ENCODE measurements around the gene ST14. TPM values are rescaled to one million over a fixed set of nuclear protein-coding genes. Genes with fewer than 3 reads are reported as not detected.

The ST14 gene
- total and polyA plus RNA-seq, 2 donors (not counting 1 experiment from before 2014, with no cell fraction given), result 36.2 to 52.2 TPM

DNA sequence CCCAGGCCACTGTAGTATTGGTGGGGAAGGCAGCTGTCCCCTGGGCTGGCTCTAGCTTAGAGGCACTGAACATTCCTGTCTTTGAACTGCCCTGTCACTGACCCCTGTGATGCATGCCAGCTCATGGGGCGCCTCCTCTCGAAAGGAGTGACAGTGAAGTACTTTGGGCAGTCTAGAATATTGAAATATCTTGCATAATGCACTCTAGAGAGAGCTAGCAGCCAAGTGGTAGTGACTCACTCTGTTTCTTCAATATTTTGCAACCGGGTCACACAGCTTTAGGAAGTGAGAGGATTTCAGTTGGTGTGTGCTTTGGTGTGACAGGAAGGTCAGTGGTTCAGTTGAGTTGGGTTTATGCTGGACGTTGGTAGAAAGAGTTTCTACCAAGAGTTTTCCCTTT, 35.5 kb upstream of the ST14 start:
- H3K9me3 ChIP-seq (ENCODE audit: control extremely low read depth in 1 of 3, control insufficient read depth in 2 of 3, insufficient read depth in 1 of 3, low read length in 2 of 3), result no peaks in the 10 kb centered on the region
- intact Hi-C loops (cut with micrococcal nuclease), result no loop called here
- Mint-ChIP-seq H3K9me3 (ENCODE audit: insufficient read depth) (no peaks in the 10 kb centered on the region), H3K4me3 (peak overlapping the region; percentile 34), H3K27me3 (no peaks in the 10 kb centered on the region), H3K27ac (no peak overlapping the region), H3K4me1 (peaks cover 55% of the 10 kb centered on the region)
- peaks cover 49 to 50% of the 10 kb centered on the region in 2 donors for H3K4me1 ChIP-seq (ENCODE audit: control insufficient read depth in 2 of 2, insufficient read depth in 2 of 2, low read length in 2 of 2)
- H2AFZ ChIP-seq (ENCODE audit: insufficient read depth, low read depth, low read length, poor library complexity, severe bottlenecking), result no peak overlapping the region
- no peaks in the 10 kb centered on the region for H3K27me3 ChIP-seq (replicated peaks in 1 of 4; ENCODE audit: control extremely low read depth in 1 of 4, control insufficient read depth in 3 of 4, insufficient read depth in 4 of 4, low read length in 3 of 4)
- H3K4me2 ChIP-seq (replicated peaks; ENCODE audit: low read depth, low read length, poor library complexity, severe bottlenecking), result peak overlapping the region; percentile 63
- ATAC-seq (ENCODE audit: low read depth) (no peak), DNase-seq (no peak)
- no peak overlapping the region for H3K4me3 ChIP-seq (ENCODE audit: control extremely low read depth in 1 of 5, extremely low read depth in 1 of 5, insufficient read depth in 1 of 5, low read depth in 2 of 5, low read length in 4 of 5)
- H3K36me3 ChIP-seq (replicated peaks in 1 of 2; ENCODE audit: control extremely low read depth in 1 of 2, control insufficient read depth in 1 of 2, extremely low read depth in 1 of 2, insufficient read depth in 2 of 2, low read length in 1 of 2), result peaks cover 4 to 52% of the 10 kb centered on the region in 2 experiments
- CTCF ChIA-PET, result interaction anchor here (0.6 to 11.3 kb wide), 5 partner anchors 9 to 201 kb away, joined by 3 to 125 read pairs (median 3); partner anchors contain the start of gene PRDM10
- no peak overlapping the region for H3K27ac ChIP-seq (ENCODE audit: low read length in 2 of 2)
- no peaks in the 10 kb centered on the region for H4K20me1 ChIP-seq (ENCODE audit: control insufficient read depth, insufficient read depth, low read length, poor library complexity, severe bottlenecking)
- peaks cover 29% of the 10 kb centered on the region for H3K79me2 ChIP-seq (ENCODE audit: control insufficient read depth, insufficient read depth, low read length)
- POLR2A ChIA-PET, result no interaction called here
- TF ChIP-seq CTCF (IDR thresholded peaks at IDR 0.05), result no peak
- no peak for TF ChIP-seq EZH2 (IDR thresholded peaks at IDR 0.05; ENCODE audit: borderline replicate concordance, insufficient read depth, low read depth, low read length, poor library complexity, severe bottlenecking)
- no peak overlapping the region for H3K9ac ChIP-seq (ENCODE audit: low read length)
- no CpG with 5 or more reads among the region's 4 CpGs for WGBS (ENCODE audit: insufficient coverage)

GRCh38 chr11:130125638-130126037, 33.9 kb upstream of the ST14 start:
- WGBS (ENCODE audit: insufficient coverage), result 100% methylated on average over 3 of the region's 4 CpGs
- Mint-ChIP-seq H3K9me3 (ENCODE audit: insufficient read depth) (no peaks in the 10 kb centered on the region), H3K27me3 (no peaks in the 10 kb centered on the region), H3K4me3 (no peak overlapping the region), H3K27ac (no peak overlapping the region), H3K4me1 (peaks cover 40% of the 10 kb centered on the region)
- Histone ChIP-seq H3K27me3 (replicated peaks in 1 of 4; ENCODE audit: control extremely low read depth in 1 of 4, control insufficient read depth in 3 of 4, insufficient read depth in 4 of 4, low read length in 3 of 4) (no peaks in the 10 kb centered on the region), H3K27ac (ENCODE audit: low read length in 2 of 2) (no peak overlapping the region), H2AFZ (ENCODE audit: insufficient read depth, low read depth, low read length, poor library complexity, severe bottlenecking) (no peak overlapping the region), H3K36me3 (replicated peaks in 1 of 2; ENCODE audit: control extremely low read depth in 1 of 2, control insufficient read depth in 1 of 2, extremely low read depth in 1 of 2, insufficient read depth in 2 of 2, low read length in 1 of 2) (peaks cover 4 to 61% of the 10 kb centered on the region in 2 experiments), H3K4me3 (ENCODE audit: control extremely low read depth in 1 of 5, extremely low read depth in 1 of 5, insufficient read depth in 1 of 5, low read depth in 2 of 5, low read length in 4 of 5) (no peak overlapping the region), H3K4me2 (replicated peaks; ENCODE audit: low read depth, low read length, poor library complexity, severe bottlenecking) (no peak overlapping the region), H3K9ac (ENCODE audit: low read length) (no peak overlapping the region), H4K20me1 (ENCODE audit: control insufficient read depth, insufficient read depth, low read length, poor library complexity, severe bottlenecking) (no peaks in the 10 kb centered on the region), H3K9me3 (ENCODE audit: control extremely low read depth in 1 of 3, control insufficient read depth in 2 of 3, insufficient read depth in 1 of 3, low read length in 2 of 3) (no peaks in the 10 kb centered on the region), H3K79me2 (ENCODE audit: control insufficient read depth, insufficient read depth, low read length) (peaks cover 29% of the 10 kb centered on the region), H3K4me1 (ENCODE audit: control insufficient read depth in 2 of 2, insufficient read depth in 2 of 2, low read length in 2 of 2) (peaks cover 34 to 37% of the 10 kb centered on the region in 2 donors)
- no peak for DNase-seq
- TF ChIP-seq CTCF (IDR thresholded peaks at IDR 0.05) (no peak), EZH2 (IDR thresholded peaks at IDR 0.05; ENCODE audit: borderline replicate concordance, insufficient read depth, low read depth, low read length, poor library complexity, severe bottlenecking) (no peak)
- ATAC-seq (ENCODE audit: low read depth), result no peak
- intact Hi-C loops (cut with micrococcal nuclease), result no loop called here
- ChIA-PET POLR2A (no interaction called here), CTCF (interaction anchor here (1.0 to 3.3 kb wide), 2 partner anchors 85 to 201 kb away, joined by 3 to 25 read pairs; no protein-coding TSS in a partner anchor)
